Muscle of leg (tissue), 11 donors: ENCODE data around the gene TNS1. TPM values are rescaled to one million over a fixed set of nuclear protein-coding genes. Genes with fewer than 3 reads are reported as not detected.

Experiments
- DNase-seq: peaks from one replicate; pipeline ENCODE4 v3.0.0; 2013
- H3K27ac ChIP-seq: one replicate; pipeline ENCODE4 v1.5.1; 2013; ENCODE audit warnings: mild to moderate bottlenecking, low read length, control low read depth
- H3K27me3 ChIP-seq: one replicate; pipeline ENCODE4 v1.6.1; 2013; ENCODE audit warnings: low read length; ENCODE audit not compliant: control insufficient read depth, insufficient read depth
- H3K36me3 ChIP-seq: one replicate; pipeline ENCODE4 v1.6.1; 2013; ENCODE audit warnings: low read length; ENCODE audit not compliant: control insufficient read depth, insufficient read depth
- H3K4me1 ChIP-seq: one replicate; pipeline ENCODE4 v1.6.1; 2013; ENCODE audit warnings: low read length; ENCODE audit not compliant: control insufficient read depth, insufficient read depth
- H3K4me3 ChIP-seq: one replicate; pipeline ENCODE4 v1.5.1; 2013; ENCODE audit warnings: low read length, control low read depth
- H3K9me3 ChIP-seq: replicated peaks from 2 replicates; pipeline ENCODE4 v1.6.1; 2013; ENCODE audit warnings: low read depth, low read length; ENCODE audit not compliant: control insufficient read depth
- WGBS: methylation state at CpG from one replicate; pipeline ENCODE4 v1.1.5; 2013; ENCODE audit warnings: missing lambda C conversion rate; ENCODE audit not compliant: insufficient coverage; 5-methylcytosine and 5-hydroxymethylcytosine counted together
- polyA plus RNA-seq, 8 donors: library from polyadenylated mRNA; unstranded; fragments of 120-200 nt; gene quantifications; one replicate each; pipeline versions ENCODE4 v1.2.1 to v1.2.3, GENCODE V29; 2013; ENCODE audit warnings: inconsistent platforms in 1 of 8, low replicate concordance in 1 of 8; ENCODE audit not compliant: insufficient read length in 8 of 8, insufficient read depth in 1 of 8
- total RNA-seq: library from RNA; stranded (reverse); fragments of 120-200 nt; gene quantifications from one replicate; pipeline ENCODE4 v1.2.4, GENCODE V29; 2013

Gene TNS1
- total and polyA plus RNA-seq, 9 donors, result 68.1 to 129 (median 114) TPM

- peaks cover 92% of the 10 kb centered on the region for H3K36me3 ChIP-seq
- peaks cover 5% of the 10 kb centered on the region for H3K4me1 ChIP-seq
- 80% methylated on average over 5 of the region's 5 CpGs for WGBS
- no peaks in the 10 kb centered on the region for H3K9me3 ChIP-seq
- H3K27ac ChIP-seq, result no peak overlapping the region
- no peak for DNase-seq
- no peaks in the 10 kb centered on the region for H3K27me3 ChIP-seq
- H3K4me3 ChIP-seq, result no peak overlapping the region
Measured at GRCh38 chr2:217889656-217890055, 113.1 kb downstream of the TNS1 start.

GRCh38 chr2:217887841-217888701 lies 114.7 kb downstream of the TNS1 start:
- Histone ChIP-seq H3K27ac (peak overlapping the region; percentile 51), H3K27me3 (no peaks in the 10 kb centered on the region), H3K36me3 (peaks cover 88% of the 10 kb centered on the region), H3K4me1 (peaks cover 5% of the 10 kb centered on the region), H3K9me3 (no peaks in the 10 kb centered on the region), H3K4me3 (no peak overlapping the region)
- 74% methylated on average over 7 of the region's 16 CpGs for WGBS
- DNase-seq, result peak; percentile 59

- no peak overlapping the region for H3K27ac ChIP-seq
- WGBS, result 8% methylated on average over 4 of the region's 6 CpGs
- peaks cover 80% of the 10 kb centered on the region for H3K36me3 ChIP-seq
Measured at GRCh38 chr2:217886720-217887309, 116.0 kb downstream of the TNS1 start.

GRCh38 chr2:217886091-217886490 lies 116.7 kb downstream of the TNS1 start:
- 89% methylated on average over 2 of the region's 3 CpGs for WGBS

More at GRCh38 chr2:217886720-217887309, 116.0 kb downstream of the TNS1 start:
- H3K4me3 ChIP-seq, result no peak overlapping the region
- DNase-seq, result peak; percentile 82
- no peaks in the 10 kb centered on the region for H3K9me3 ChIP-seq
- H3K27me3 ChIP-seq, result no peaks in the 10 kb centered on the region
- peaks cover 5% of the 10 kb centered on the region for H3K4me1 ChIP-seq

GRCh38 chr2:217884985-217885384 lies 117.8 kb downstream of the TNS1 start:
- H3K27me3 ChIP-seq, result no peaks in the 10 kb centered on the region
- peaks cover 17% of the 10 kb centered on the region for H3K4me1 ChIP-seq
- no peak overlapping the region for H3K4me3 ChIP-seq
- H3K9me3 ChIP-seq, result no peaks in the 10 kb centered on the region
- peaks cover 78% of the 10 kb centered on the region for H3K36me3 ChIP-seq
- WGBS, result 92% methylated on average over 6 of the region's 8 CpGs
- DNase-seq, result no peak
- H3K27ac ChIP-seq, result no peak overlapping the region

More at GRCh38 chr2:217886091-217886490, 116.7 kb downstream of the TNS1 start:
- Histone ChIP-seq H3K36me3 (peaks cover 78% of the 10 kb centered on the region), H3K4me3 (no peak overlapping the region), H3K27me3 (no peaks in the 10 kb centered on the region), H3K27ac (no peak overlapping the region), H3K4me1 (peaks cover 8% of the 10 kb centered on the region), H3K9me3 (no peaks in the 10 kb centered on the region)
- DNase-seq, result no peak

- Histone ChIP-seq H3K4me3 (no peak overlapping the region), H3K4me1 (peaks cover 40% of the 10 kb centered on the region), H3K36me3 (peaks cover 81% of the 10 kb centered on the region), H3K27me3 (no peaks in the 10 kb centered on the region), H3K9me3 (no peaks in the 10 kb centered on the region), H3K27ac (no peak overlapping the region)
- peak; percentile 82 for DNase-seq
- 45% methylated on average over 10 of the region's 14 CpGs for WGBS
Measured at GRCh38 chr2:217880891-217881290, 121.9 kb downstream of the TNS1 start.

- H3K9me3 ChIP-seq, result no peaks in the 10 kb centered on the region
- no peak for DNase-seq
- peaks cover 40% of the 10 kb centered on the region for H3K4me1 ChIP-seq
- H3K4me3 ChIP-seq, result no peak overlapping the region
- WGBS, result 41% methylated on average over 4 of the region's 5 CpGs
- no peak overlapping the region for H3K27ac ChIP-seq
- peaks cover 80% of the 10 kb centered on the region for H3K36me3 ChIP-seq
- H3K27me3 ChIP-seq, result no peaks in the 10 kb centered on the region
Measured at GRCh38 chr2:217880287-217880889, 122.4 kb downstream of the TNS1 start.

GRCh38 chr2:217878915-217879590 lies 123.7 kb downstream of the TNS1 start:
- peak; percentile 71 for DNase-seq
- H3K27me3 ChIP-seq, result no peaks in the 10 kb centered on the region
- H3K9me3 ChIP-seq, result no peaks in the 10 kb centered on the region
- H3K4me3 ChIP-seq, result no peak overlapping the region
- H3K27ac ChIP-seq, result no peak overlapping the region
- WGBS, result 29% methylated on average over 13 of the region's 15 CpGs
- H3K4me1 ChIP-seq, result peaks cover 40% of the 10 kb centered on the region
- H3K36me3 ChIP-seq, result peaks cover 77% of the 10 kb centered on the region

GRCh38 chr2:217877866-217878265 lies 124.9 kb downstream of the TNS1 start:
- Histone ChIP-seq H3K4me3 (no peak overlapping the region), H3K27me3 (no peaks in the 10 kb centered on the region), H3K4me1 (peaks cover 40% of the 10 kb centered on the region), H3K9me3 (no peaks in the 10 kb centered on the region), H3K27ac (peak overlapping the region; percentile 49), H3K36me3 (peaks cover 79% of the 10 kb centered on the region)
- DNase-seq, result no peak
- 62% methylated on average over 6 of the region's 8 CpGs for WGBS

GRCh38 chr2:217876253-217876570 lies 126.6 kb downstream of the TNS1 start:
- peaks cover 82% of the 10 kb centered on the region for H3K36me3 ChIP-seq
- H3K27ac ChIP-seq, result no peak overlapping the region
- peaks cover 38% of the 10 kb centered on the region for H3K4me1 ChIP-seq
- no peak for DNase-seq
- H3K9me3 ChIP-seq, result no peaks in the 10 kb centered on the region
- H3K27me3 ChIP-seq, result no peaks in the 10 kb centered on the region
- 66% methylated on average over 2 of the region's 4 CpGs for WGBS
- no peak overlapping the region for H3K4me3 ChIP-seq
